Islet precursor cell (in vitro differentiated cells): Measurements from ENCODE around the gene RINL.

Experiments used
- DNase-seq: peaks from one replicate; pipeline ENCODE4 v3.0.0-alpha.2; 2018

Gene RINL, protein sequence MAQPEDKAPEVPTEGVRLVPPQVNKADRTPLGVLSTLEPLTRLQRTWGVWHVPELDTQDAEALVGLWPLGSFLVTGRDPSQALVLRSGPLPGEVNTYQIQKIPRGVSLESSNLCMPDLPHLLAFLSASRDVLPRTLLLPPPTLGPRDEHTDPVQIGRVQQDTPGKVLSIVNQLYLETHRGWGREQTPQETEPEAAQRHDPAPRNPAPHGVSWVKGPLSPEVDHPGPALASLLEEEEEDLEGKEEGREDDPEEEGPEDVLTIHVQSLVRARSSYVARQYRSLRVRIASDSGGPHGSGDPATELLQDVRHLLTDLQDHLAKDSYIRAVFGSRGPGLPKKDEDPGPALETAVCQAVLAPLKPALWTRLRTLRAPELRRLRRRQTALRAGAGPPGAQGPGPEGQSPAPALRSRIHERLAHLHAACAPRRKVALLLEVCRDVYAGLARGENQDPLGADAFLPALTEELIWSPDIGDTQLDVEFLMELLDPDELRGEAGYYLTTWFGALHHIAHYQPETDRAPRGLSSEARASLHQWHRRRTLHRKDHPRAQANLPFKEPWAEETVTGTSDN

DNA sequence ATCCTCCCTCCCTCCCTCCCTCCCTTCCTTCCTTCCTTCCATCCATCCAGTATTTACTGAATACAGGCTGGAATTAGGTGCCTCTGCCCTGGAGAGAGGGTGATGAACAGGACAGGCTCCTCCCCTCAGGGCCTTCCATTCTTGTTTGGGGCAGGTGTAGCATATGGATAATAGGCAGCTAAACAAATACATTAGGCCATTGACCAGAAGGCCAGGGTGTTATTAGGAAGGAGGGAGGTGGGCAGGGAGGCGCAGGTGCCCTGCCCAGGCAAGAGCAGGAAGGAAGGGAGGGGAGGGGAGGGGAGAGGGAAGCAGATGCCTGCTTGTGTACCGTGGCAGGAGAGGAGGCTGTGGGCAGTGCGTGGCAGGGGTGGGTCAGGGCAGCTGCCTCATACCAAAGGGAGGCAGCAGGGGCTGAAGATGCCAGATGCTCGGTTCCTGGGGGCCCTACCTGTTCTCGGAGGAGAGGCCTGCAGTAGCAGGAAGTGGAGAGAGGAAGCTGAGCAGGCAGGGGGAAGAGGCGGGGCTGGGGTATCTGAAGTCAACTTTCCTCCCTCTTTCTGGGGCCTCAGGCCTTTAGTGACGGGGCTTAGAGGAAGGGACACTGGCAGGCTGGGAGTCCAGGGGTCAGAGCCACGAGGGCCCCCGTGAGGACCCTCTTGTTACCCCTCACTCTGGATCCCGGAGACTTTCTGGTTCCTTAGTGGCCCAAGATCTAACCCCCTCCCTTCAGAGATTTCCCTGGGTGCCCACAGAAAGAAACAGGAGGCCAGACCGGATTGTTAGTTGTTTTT, at the start of gene RINL:
Gene RINL (minus strand): TSS at position 495 of the 794 bp plus-strand sequence. CDS start 1,533 bp downstream, outside the sequence.
- DNase-seq, result peak; percentile 56

DNA sequence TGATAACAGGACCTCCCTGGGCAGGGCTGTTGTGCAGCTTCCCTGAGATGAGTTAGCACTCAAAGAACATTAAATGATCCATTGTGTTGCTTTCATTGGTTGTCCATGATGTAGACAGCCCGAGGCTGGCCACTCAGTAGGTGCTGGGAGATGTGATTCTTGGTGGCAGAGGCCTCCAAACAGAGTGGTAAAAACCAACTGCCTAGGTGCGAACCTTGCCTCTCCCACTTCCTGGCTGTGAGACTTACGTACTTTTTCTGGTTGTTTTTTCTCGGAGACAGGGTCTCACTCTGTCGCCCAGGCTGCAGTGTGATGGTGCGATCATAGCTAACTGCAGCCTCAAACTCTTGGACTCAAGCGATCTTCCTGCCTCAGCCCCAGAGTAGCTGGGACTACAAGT, 46.3 kb upstream of the RINL start:
- DNase-seq, result no peak

DNA sequence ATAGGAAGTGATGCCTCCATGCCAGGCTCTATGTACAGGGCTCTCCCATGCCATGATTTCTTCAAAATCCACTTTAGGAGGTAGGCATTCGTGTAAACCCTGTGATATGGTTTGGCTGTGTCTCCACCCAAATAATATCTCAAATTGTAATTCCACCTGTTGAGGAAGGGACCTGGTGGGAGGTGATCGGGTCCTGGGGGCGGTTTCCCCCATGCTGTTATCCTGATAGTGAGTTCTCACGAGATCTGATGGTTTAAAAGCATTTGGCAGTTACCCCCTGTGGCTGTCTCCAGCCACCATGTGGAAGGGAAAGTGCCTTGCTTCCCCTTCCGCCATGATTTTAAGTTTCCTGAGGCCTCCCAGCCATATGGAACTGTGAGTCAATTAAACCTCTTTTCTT, 44.4 kb upstream of the RINL start:
- DNase-seq, result no peak

DNA sequence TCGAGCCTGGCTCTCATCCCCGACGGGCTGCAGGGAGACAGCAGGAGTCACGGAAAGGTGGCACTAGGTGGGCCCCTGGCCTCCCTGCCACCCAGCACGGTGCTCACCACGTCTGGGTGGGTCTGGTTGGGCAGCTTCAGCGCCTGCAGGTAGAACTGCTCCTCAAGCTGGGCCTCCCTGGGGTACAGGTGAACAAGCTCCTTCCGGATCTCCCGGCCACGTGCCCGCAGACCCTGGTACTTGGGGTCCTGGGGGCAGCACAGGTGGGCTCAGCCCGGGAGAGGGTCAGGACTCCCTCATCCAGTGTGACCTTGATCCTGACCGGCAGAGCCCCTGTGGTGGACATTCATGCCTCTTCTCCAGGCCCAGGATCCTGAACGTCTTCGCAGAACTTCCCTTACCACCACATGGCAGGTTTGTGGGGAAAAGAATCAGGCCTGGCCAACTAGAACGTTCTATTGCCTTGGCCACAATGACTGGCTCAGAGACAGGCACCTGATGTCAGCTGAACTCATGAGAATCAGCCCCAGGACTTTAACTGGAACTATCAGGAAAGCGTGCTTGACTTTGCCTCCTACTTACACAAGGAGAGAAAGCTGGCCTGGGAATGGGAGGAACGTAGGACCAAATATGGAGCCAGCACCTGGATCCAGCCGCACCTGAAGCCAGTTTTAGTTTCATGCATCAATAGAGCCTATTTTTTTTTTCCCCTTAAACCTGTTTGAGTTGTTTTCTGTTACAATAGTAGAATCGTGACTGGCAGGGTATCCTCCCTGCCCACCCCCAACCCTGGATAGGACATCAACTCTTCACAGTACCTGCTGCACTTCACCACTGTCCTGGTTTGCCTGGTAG, 43.6 kb upstream of the RINL start:
- no peak for DNase-seq

DNA sequence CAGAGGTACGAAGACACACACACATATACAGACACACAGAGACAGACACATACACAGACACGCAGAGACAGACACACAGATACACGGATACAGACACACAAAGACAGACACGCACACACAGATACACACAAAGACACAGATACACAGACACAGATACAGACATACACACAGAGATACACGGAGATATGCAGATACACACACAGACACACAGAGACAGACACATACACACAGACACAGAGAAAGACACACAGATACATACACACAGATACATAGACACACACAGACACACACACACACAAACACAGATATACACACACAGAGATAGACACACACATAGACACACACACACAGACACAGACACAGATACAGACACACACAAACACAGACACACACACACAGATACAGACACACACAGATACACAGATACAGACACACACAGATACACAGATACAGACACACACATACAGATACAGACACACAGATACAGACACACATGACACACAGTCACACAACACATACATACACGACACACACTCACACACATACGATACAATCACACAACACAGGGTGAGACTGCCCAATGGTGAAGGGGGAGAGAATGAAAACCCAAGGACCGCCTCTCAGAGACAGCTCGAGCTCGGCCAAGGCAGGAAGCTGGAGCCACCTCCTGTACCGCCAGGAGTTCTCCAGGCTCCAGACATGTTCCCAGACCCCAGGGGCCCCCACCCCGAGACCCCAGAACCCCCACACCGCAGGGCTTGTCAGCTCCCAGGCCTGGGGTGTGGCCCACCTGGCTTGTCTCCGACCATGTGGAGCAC, 42.7 kb upstream of the RINL start:
- no peak for DNase-seq

DNA sequence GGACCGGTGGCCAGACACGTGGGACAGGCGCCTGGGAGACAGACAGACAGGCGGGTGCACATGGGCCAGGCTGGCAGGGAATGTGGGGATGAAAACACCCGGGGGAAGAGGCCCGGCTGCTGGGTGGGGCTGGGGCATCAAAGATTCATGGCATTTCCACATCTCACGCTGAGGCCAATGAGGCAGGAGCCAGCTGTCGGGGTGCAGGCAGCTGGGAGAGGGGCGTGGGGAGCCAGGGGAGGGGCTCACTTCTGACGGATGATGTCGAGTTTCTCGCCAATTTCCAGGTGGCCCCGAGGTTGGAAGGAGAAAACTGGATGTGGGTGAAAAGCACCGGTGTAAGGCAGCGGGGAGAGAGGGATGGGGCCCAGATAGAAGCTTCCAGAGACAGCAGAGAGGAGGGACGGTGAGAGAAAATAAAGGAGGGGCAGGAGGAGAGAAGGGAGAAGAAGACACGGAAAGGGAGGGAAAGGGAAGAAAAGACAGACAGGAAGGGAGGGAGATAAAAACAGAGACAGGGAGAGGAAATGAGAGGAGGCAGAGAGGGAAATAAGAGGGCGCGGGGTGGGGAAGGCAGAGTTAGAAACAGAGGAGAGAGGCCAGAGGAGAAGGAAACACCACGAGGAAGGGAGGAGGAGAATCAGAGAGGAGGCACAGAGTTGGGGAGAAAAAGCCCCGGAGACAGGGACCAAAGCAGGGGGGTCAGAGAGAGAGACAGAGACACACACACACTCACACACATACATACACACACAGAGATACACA, 41.9 kb upstream of the RINL start:
- DNase-seq, result no peak

DNA sequence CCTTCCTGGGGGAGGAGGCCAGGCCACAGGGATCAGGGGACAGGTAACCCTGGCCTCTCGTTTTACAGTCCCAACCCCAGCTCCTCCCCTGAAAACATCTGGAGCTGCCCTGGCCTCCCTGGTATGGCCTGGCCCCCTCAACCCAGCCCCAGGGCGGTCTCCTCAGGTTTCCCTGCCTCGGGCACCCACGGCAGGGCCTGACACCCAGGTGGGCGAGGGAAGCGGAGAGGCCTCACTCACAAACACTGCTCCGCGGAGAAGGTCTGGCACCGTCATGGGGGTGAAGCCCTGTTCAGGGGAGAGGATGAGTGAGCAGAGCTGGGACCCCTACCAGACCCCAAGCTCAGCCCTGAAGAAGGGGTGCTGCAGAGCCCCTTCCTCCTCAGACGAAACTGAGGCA, 40.5 kb upstream of the RINL start:
- peak; percentile 50 for DNase-seq

DNA sequence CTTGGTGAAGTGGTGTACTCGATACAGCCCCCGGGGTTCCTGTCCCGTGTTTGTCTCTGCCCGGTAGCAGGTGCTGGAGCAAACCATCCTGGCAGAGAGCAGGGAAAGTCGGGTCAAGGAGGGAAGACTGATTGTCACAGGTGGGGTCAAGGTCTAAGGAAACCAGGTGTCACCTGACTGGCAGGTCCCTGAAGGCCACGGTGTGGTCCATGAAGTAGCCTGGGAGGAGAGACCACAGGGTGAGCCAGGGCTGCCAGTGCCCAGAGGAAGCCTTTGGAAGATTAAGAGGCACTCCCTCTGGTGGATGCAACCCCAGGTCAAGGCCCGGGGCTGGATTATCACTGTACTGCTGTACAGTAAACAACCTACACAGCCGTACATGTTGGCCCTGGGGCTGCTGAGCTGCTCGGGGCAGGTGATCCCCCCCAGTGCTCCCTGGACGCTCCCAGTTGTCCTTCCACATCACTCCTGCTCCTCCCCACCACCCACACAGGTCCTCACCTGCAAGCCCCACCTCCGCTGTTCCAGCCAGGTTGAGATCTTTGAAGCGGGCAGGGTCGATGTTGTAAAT, 39.9 kb upstream of the RINL start:
- DNase-seq, result peak; percentile 67

DNA sequence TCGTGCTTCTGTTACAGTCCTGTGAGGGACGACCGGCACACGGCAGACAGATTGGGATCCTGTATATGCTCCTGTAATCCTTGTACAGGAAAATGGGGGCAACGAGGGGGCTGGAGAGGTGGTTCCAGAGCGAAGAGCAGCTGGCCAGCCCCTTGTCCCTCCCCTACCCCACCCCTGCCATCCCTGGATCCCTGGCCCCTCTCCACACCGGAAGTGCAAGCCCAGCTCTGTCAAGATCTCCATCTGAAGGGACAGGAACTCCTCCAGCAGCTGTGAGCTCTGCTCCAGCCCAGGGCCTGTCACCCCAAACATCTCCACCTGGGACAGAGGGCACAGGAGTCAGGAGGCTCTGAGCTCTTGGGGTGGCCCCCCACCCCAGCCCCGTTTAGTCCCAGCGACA, 39.4 kb upstream of the RINL start:
- DNase-seq, result no peak

DNA sequence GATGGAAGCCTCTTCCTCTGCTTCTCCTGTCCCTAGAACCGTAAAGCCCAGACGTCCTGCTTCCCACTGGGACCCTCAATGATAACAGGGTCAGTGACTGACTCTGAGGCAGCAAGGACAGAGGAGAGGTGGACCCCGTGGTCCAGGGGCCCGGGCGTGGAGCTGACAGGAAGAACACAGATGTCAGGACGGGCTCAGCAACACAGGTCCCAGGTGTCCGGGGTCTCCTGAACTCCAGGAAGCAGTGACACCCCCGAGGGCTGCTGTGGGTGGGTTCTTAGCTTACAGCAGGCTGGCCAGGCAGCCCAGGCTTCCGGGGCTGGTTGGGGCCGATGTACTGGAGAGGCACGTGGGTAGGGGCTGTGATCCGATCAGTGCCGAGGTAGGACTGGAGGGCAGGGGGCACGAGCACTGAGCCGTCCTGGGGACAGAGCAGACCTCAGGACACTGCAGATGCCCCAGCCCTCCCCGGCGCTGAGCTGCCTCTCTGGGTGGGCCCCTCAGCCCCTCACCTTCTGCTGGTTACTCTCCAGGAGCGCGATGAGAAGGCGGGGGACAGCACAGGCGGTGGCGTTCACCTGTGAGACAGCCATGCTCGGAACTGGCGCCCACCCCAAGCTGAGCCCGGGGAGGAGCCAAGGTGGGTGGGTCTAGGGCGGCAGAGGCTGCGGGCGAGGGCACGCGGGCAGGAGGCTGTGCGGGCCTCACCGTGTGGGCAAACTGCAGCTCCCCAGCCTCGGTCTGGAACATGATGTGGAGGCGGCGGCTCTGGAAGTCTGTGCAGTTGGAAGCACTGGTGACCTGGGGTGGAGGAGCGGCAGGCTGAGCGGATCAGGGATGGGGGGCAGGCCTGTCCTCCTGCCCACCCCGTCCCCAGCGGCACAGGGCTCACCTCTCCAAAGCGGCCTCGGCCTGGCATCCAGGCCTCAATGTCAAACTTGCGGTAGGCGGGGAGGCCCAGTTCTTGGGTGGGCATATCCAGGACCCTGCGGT, 37.5 kb upstream of the RINL start:
- peak; percentile 51 for DNase-seq

DNA sequence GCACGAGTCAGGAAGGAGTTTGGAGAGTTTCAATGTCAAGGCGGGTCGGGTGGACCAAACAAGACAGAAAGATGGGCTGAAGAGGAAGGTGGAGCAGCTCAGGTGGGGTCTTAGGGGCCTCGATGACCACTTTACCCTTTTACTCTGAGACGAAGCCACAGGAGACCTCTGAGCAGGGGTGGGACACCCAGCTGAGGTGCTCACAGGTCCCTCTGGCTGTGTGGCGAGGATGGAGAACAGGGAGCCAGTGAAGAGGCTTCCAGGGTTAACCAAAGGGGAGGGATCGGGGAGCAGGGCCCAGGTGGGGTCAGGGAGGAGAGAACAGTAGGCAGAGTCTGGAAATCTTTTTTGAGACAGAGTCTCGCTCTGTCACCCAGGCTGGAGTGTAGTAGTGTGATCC, 35.9 kb upstream of the RINL start:
- no peak for DNase-seq

DNA sequence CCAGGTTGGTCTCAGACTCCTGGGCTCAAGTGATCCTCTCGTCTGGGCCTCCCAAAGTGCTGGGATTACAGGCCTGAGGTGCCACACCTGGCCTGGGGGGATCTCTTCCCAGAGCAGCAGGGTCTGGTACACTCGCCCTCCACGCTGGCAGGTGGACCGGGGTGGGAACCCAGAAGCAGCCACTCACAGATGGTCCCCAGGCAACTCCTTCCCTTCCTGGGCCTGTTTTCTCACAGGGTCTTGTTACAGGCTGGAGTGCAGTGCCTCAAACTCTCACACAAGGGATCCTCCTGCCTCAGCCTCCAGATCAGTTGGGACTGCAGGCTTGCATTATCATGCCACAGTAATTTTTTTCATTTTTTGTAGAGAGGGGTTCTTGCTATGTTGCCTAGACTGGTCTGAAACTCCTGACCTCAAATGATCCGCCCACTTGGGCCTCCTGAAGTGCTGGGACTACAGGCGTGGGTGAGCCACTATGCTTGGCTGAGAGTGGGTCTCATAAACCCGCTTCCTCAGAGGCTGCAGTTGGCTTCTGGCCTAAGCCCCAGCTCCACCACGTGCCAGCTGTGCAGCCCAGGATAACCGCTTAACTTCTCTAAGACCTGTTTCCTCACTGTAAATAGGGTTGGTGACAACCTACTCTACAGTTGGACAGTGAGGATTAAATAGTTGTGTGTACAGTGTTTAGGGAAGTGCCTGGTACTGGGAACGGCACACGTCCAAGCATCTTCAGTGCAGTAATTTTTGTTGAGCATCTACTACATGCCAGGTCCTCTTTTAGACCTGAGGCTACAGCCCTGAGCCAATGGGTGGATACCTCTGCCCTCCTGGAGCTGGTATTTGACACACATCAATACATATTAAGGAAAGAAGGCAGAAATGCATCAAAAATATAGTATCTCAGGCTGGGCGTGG, 34.8 kb upstream of the RINL start:
- no peak for DNase-seq

DNA sequence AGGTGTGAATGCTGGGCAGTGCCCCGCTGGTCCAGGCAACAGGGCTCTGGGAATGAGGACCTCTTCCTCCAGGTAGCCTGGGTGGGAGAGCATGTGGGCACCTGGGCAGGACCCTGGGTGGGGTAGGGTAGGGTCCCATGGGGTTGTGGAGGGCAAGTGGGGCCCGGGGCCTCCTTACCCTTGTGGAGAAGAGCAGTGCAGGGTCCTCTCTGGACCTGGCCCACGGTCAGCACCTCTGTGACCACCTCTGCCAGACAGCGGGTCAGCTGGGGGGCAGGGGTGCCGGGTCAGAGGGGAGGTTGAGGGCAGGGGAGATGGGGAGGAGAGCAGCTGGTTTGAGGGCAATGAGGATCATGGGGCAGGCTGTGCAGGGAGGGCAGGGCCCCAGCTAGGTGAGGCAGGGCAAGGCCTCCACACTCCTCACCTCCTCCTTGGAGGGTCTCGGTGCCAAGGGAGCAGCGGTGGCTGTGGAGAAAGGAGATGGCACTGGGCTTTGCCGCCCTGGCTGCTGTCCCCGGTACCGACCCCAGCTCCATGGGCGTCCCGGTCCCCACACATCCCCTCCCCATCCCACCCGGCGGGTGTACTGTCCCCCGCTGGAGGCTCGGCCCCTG, 33.4 kb upstream of the RINL start:
- peak; percentile 50 for DNase-seq

DNA sequence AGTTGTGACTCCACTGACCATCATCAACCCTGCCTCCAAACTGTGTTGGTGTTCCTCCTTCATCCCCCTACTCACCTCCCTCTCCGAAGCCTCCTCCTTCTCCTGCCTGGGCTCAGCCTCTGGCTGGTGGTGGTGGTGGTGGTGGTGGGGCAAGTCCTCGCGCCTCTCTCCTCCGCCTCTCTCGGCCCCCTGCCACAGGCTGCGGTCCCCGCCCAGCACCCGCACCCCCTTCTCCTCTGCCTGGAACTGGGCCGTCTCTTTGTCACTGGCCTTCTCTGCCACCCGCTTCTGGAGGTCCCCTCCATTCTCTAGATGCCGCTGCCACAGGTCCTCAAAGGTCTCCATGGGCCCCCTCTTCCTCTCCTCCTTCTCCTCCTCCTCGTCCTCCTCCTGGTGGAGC, 32.4 kb upstream of the RINL start:
- DNase-seq, result peak; percentile 52

DNA sequence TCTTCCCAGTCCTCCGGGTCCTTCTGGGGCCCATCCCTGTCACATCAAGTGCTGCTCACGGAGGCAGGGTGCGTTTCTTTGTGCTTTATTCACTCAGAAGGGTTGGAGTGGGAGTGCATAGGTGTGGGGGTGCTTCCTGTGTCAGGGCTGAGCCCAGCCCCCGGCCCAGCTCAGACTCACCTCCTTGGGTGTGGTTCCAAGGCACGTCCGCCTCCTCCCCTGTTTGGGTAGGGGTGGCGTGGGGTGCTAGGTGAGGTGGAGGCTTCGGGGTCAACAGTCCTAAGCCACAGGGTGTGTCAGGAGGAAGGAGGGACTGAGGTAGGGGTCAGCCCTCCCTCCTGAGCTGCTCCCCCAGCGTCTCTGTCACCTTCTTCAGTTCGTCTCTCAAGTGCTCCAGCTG, 30.8 kb upstream of the RINL start:
- no peak for DNase-seq

DNA sequence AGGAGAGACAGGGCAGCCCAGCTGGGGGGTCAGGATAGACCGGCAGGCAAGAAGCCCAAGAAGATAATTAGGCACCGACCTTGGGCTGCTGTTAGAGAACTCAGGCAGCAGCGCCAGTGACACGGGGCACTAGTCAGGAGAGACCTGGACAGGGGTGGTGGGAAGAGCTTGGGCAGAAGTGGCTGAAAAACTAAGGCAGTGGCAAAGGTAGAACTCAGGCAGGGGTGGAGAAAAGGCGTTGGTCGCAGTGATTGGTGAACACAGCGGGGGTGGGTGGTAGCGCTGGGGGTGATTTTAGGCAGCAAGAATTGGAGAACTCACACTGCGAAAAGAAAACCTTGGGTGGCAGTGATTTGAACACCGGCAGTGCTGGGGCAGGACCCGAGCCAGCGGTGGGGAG, 29.6 kb upstream of the RINL start:
- no peak for DNase-seq

DNA sequence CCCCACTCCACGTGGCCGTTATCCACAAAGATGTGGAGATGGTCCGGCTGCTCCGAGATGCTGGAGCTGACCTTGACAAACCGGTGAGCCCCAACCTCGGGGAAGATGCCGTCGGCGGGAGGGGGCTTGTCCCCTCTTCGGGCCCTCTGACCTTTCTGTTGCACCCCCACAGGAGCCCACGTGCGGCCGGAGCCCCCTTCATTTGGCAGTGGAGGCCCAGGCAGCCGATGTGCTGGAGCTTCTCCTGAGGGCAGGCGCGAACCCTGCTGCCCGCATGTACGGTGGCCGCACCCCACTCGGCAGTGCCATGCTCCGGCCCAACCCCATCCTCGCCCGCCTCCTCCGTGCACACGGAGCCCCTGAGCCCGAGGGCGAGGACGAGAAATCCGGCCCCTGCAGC, 29.2 kb upstream of the RINL start:
- DNase-seq, result no peak

DNA sequence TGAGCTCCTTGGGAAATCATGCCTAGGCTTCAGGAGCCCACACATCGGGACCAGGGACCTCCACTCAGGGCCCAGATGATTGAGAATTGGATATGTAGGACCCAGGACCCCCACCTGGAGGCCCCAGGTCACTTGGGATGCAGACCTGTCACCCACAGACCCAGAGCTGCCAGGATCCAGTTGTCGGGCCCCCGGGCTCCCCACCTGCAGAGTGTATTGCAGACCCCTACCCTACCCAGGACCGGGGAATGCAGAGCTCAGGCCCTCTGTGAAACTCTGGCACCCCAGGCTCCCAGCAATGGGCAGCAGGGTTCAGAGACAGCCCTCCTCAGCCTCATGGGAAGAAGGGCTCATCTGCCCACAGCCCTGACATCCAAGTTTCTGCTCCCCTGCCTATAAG, 27.5 kb upstream of the RINL start:
- no peak for DNase-seq
